HG03520 (cell line): ENCODE results near the gene EIF4A3.
"Not testable (repeated sequence)": the region's sequence is repeated elsewhere in the genome, so short reads cannot be mapped to it uniquely, and the experiment has no call there.

Experiments used
- ATAC-seq: cut with Tn5 transposase; IDR thresholded peaks from one replicate; pipeline ENCODE4 v1.9.1; 2021; ENCODE audit warnings: mild to moderate bottlenecking, moderate library complexity; ENCODE audit not compliant: unreplicated experiment

Gene EIF4A3

DNA sequence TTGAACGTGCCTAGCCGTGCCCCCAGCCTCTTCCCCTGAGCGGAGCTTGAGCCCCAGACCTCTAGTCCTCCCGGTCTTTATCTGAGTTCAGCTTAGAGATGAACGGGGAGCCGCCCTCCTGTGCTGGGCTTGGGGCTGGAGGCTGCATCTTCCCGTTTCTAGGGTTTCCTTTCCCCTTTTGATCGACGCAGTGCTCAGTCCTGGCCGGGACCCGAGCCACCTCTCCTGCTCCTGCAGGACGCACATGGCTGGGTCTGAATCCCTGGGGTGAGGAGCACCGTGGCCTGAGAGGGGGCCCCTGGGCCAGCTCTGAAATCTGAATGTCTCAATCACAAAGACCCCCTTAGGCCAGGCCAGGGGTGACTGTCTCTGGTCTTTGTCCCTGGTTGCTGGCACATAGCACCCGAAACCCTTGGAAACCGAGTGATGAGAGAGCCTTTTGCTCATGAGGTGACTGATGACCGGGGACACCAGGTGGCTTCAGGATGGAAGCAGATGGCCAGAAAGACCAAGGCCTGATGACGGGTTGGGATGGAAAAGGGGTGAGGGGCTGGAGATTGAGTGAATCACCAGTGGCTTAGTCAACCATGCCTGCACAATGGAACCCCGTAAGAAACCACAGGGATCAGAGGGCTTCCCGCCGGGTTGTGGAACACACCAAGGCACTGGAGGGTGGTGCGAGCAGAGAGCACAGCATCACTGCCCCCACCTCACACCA, 44.8 kb downstream of the EIF4A3 start:
- no peak for ATAC-seq

DNA sequence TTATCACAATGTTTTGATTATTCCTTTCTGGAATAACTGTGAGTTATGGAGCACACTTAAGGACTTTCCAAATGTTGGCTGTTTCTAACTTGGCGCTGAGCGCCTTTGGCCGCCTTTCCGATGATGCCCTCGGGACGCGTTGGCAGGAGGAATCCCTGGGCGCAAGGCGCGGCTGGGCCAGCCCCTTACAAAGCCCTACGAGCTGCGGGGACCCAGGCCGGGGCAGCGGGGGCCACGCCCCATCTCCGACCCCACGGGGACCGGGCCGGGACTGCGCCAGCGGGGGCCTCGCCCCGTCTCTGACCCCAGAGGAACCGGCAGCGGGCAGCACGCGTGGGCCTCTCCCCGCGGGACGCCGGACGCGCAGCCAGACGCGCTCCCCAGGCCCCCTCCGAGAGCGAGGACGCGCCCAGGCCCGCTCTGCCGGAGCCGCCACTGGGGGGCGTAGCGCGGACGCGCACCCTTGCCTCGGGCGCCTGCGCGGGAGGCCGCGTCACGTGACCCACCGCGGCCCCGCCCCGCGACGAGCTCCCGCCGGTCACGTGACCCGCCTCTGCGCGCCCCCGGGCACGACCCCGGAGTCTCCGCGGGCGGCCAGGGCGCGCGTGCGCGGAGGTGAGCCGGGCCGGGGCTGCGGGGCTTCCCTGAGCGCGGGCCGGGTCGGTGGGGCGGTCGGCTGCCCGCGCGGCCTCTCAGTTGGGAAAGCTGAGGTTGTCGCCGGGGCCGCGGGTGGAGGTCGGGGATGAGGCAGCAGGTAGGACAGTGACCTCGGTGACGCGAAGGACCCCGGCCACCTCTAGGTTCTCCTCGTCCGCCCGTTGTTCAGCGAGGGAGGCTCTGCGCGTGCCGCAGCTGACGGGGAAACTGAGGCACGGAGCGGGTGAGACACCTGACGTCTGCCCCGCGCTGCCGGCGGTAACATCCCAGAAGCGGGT, 45.6 kb downstream of the EIF4A3 start, which contains the start of gene GAA:
Gene GAA (plus strand): TSS at position 571 of the 935 bp plus-strand sequence. CDS start 3,006 bp downstream, outside the sequence.
- ATAC-seq = peak; percentile 64

DNA sequence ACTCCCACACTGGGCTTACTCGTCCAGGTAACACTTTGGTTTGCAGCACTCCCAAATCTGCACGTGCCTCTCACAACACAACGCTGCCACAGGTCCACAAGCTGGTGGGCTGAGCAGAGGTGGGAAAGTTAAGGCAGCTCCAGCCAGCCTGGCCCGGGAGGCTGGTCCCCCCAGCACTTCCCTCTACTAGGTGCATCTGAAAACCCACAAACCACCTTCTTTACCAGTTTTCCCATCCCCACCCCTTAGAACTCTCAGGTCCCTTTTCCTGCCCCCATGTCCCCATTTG, 46.9 kb downstream of the EIF4A3 start:
- ATAC-seq = no peak

DNA sequence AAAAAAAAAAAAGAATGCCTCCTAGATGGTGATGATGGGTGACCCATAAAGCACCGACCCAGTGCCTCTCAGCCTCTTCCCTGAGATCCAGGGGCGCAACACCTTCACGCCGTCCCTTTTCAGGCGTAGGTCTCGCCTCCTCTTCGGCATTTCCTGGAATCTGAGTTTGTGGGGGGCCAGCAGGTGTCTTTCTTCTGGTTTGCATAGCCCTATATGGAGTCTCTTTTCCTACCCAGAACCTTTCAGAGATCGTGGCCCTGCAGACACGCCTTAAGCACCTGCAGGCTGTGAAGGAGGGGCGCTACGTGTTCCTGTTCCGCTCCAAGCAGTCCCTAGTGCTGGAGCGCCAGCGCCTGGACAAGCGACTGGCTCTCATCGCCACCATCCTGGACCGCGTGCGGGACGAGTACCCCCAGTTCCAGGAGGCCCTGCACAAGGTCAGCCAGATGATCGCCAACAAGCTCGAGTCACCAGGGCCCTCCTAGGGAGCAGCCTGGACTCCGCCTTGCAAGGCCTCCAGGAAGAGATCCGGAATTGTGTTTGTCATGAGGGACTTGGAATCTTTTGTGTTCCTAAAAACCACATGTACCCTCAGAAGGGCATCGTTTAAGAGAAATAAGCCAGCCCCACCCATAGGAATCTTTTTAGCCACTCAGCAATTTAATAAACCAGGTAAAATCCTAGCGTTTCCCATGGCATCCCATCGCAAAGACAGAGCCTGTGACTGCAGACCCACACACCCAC, 47.5 kb downstream of the EIF4A3 start:
- no peak for ATAC-seq

DNA sequence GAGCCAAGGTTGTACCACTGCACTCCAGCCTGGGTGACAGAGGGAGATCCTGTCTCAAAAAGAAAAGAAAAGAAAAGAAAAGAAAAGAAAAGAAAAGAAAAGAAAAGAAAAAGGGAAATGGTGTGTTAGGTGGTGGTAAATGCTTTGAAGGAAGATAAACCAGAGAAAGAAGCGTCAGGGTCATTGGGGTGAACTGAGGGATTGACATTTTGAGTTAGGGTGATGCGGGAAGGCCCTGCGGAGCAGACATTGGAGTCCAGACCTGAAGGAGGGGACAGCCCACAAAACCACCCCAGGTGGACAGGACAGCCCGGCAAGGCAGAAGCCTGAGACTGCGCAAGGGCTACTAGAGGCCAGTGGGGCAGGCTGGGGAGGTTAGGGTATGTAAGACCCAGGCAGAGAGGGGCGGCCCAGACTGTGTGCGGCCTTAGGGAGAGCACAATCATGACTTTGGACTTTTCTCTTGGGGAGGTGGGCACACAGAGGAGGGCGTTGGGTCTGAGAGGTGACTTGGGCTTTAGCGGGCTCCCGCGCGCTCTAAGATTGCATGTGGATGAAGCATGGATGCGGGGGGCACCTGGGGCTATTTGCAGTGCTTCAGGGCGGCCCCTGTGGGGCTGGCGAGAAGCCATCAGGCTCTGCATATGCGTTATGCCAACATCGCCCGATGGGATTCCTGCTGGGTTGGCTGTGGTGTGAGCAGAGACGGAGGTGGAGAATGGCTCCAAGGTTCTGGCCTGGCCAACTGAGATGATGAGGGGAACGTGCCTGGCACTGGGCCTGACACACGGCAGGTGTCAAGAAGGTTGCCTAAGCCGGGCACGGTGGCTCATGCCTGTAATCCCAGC, 48.9 kb downstream of the EIF4A3 start:
- ATAC-seq = no peak

DNA sequence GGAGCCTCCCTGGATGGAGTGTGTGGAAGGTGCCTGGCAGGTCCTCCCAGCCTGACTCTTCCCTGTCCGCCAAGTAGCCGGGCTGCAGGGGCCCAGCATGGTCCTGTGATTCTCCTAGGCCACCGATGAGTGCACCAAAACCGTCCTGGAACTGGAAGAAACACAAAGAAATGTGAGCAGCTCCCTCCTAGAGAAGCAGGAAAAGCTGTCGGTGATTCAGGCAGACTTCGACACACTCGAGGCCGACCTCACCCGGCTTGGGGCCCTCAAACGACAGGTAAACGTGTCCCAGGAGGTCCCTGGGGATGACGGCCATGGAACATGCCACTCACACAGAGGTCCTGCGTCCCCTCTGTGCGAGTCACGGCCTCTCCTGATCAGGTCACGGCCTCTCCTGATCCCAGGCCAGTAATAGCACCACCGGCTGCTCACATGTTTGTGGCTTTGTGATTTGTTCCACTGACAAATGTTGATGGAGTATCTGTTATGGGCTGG, 49.8 kb downstream of the EIF4A3 start:
- ATAC-seq = no peak

DNA sequence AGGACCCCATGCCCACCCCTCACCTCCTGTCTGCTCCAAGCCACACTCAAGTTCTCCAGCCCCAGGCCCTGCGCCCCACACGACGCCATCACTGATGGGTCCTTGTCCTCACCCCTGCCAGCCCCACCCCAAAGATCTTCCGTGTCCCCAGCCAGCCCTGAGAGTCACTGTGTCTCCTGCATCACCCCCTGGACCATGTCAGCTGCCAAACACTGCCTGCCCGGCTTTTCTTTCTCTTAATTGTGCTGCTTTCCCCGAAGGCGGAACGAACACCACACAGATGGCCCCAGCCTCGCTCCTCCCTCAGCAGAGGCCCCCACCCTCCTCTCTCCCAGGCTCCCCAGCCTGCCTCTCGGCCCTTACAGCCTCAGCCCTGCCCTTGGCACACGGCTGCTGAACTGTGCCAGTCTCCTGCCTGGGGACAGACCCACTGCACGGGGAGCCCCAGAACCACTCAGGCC, 50.3 kb downstream of the EIF4A3 start:
- ATAC-seq = no peak

DNA sequence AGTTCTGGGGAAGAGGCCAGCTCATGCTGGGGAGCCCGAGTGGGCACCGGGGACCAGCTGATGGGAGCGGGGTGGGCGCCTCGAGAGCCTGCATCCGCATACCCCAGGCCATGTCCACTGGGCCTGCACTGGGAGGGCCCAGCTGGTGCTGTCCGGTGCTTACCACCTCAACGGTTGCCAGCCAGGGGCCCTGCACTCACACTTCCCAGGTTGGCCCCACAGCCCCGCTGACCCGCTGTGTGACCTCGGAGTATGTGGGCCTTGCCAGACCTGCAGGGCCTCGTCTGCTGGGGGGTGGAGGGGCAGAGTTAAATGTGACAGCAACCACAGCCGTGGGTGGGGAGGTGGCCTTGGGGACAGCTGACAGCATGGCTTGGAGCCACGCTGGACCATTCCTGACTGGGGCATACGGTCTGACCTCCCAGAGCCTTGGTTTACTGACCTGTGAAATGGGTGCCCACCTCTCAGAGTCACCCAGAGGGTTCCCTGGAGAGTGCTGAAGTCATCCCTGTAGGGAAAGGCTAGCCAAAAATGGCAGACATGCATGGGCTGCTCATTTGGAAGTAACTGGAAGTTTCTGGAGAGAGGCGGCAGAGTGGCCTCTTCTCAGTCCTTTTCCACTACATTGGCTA, 51.0 kb downstream of the EIF4A3 start:
- ATAC-seq = no peak

DNA sequence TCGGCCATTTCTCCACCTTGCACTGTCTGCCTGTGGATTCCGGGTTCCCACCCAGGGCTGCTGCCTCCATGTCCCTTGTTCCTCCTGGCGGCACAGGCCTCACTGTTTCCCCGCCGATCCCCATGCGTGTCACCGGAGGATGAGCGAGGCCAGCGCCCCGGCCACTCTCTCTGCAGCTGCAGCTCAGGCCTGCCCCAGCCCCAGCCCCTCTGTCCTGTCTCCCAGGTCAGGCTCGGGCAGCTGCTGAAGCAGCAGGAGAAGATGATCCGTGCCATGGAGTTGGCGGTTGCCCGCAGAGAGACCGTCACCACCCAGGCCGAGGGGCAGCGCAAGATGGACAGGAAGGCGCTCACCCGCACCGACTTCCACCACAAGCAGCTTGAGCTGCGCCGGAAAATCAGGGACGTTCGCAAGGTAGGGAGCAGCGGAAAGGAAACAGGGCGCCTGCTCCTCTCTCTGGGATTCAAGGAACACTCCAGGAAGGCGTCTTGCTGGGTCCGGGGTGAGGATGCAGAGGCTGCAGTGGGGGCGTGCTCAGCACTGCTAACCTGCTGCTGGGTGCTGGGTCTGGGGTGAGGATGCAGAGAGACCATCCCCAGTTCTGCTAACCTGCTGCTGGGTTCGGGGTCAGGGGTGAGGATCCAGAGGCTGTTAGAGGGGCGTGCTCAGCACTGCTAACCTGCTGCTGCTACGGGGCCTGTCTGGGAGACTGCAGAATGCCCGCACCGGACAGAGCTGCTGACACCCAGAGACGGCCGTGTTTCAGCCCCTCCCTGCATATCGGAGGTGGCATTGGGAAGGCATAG, 51.7 kb downstream of the EIF4A3 start:
- ATAC-seq = no peak

DNA sequence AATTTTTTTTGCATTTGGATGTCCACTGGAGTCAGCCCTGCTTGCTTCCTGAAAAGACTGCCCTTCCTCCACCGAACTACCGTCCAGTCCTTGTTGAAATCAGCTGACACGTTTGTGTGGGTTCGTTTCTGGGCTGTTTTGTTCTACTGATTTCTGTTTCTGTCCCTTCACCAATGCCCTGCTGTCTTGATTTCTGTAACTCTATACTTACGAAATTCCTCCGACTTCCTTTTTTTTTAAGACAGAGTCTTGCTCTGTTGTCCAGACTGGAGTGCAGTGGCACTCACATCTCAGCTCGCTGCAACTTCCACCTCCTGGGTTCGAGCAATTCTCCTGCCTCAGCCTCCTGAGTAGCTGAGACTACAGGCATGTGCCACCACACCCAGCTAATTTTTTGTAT, 54.0 kb downstream of the EIF4A3 start:
- no peak for ATAC-seq

DNA sequence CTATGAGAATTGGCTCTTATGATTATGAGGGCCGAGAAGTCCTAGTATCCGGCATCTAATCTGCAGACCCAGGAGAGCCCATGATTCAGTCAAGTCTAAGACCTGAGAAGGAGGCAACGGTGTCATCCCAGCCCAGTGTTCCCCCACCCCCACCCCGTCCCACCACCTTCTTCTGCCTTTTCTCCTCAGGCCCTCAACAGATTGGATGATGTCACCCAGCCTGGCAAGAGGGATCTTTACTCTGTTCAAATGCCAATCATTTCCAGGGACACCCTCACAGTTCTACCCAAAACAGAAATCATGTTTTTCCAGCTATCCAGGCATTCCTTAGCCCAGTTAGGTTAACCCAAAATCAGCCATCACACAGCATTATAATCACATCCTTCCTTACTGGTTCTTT, 55.6 kb downstream of the EIF4A3 start:
- ATAC-seq = no peak

DNA sequence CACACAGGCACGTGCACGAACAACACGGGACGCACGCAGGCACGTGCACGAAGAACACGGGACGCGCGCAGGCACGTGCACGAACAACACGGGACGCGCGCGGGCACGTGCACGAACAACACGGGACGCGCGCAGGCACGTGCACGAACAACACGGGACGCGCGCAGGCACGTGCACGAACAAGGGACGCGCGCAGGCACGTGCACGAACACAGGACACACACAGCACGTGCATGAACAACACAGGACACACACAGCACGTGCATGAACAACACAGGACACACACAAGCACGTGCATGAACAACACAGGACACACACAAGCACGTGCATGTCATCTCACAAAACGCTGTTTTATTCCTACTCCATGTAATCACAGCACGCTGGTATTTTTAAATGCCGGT, 56.8 kb downstream of the EIF4A3 start:
- ATAC-seq = not testable (repeated sequence)

DNA sequence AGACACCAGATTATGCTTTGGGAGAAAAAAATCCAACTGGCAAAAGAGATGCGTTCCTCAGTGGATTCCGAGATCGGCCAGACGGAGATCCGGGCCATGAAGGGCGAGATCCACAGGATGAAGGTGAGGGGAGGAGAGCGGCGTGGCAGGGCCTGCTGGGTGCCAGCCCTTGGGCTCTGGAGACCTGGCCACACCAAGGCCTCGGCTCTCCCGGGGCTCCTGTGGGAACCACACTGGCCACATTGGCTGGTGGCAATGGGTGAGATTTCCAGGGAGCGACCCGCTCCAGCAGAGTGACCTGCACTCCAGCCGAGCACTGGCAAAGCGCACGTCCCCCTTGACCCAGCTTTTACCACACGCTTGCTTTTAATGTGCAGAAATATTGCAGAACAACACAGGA, 57.2 kb downstream of the EIF4A3 start:
- no peak for ATAC-seq

DNA sequence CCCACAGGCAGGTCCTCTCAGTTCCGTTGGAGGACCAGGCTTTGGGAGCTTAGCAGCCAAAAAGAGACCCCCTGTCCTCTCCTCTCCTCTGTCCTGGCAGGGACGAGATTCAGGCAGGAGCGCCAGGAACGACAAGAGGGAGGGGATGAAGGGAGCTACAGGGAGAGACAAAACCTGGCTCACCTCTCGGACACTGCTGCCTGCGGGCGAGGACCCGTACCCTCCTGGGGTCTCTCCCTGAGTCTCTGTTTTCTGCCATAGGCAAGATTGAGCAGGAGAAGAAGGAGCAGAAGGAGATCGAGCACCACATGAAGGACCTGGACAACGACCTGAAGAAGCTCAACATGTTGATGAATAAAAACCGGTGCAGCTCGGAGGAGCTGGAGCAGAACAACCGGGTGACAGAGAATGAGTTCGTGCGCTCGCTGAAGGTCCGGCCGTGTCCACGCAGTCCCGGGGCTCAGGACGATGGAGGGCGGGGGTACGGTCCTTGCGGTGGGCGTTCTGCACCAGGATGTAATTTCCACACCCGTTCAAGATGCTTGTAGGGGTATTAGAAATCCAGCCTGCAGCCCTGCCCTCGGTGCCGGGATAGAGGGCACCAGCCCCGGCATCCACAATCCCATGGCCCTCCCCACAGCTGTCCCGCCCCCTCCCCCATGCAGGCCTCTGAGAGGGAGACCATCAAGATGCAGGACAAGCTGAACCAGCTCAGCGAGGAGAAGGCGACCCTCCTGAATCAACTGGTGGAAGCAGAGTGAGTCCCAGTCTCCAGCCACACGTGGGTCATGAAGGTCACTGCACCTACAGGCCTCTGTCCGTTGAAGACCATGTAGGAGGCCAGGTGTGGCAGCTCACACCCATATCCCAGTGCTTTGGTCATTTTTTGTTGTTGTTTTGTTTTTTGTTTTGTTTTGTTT, 59.3 kb downstream of the EIF4A3 start:
- no peak for ATAC-seq

DNA sequence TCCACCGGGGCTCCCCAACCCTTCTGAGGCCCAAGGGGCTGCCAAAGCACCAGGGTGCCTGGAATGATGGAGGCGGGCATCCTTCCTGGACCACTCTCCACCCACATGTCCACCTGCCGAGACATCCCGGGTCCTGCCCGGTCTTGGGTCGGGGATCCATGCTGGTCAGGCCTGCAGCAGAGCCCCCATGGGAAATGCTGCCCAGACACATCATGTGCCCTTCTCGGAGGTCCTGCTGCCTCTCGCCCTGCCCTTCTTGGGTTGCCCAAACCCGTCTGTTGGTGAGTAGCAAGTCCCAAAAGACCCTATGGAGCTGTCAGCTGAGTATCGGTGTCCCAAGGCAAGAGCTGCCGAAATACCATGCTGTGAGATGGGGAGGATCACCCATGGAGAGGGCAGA, 60.3 kb downstream of the EIF4A3 start:
- no peak for ATAC-seq

DNA sequence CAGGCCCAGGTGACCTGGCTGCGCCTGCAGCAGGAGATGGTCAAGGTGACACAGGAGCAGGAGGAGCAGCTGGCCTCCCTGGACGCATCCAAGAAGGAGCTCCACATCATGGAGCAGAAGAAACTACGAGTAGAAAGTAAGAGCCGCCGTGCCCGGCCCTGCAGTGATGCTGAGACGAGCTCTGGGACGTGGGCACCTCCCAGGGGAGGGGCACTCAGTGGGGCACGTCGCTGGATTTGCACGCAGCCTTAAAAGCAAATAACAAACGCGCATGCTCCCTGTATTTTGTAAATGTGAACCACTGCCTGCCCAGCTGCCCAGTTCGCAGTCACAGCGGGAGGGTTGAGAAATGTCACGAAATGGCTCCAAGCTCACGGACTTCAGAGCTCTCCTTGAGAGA, 60.8 kb downstream of the EIF4A3 start:
- no peak for ATAC-seq

DNA sequence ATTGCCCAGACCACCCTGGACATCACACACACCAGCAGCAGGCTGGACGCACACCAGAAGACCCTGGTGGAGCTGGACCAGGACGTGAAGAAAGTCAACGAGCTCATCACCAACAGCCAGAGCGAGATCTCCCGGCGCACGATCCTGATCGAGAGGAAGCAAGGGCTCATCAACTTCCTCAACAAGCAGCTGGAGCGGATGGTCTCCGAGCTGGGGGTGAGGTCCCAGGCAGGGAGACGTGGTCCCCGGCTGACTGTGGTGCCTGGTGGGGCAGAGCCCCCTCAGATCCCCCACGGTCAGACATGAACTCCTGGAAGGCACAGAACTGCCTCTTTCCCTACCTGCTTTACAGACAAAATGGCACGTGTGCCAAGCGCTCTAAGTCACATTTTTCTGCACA, 62.2 kb downstream of the EIF4A3 start:
- ATAC-seq = no peak
